ENCODE measurements around the gene MYO1G.

Gene MYO1G

GRCh38 chr7:44979481-44980392 lies 922 bp upstream of the MYO1G start:
- Histone ChIP-seq H3K9me3 (ENCODE audit: control insufficient read depth, insufficient read depth, low read length) (no peaks in the 10 kb centered on the region), H3K36me3 (ENCODE audit: insufficient read depth, low read length) (peaks cover 23% of the 10 kb centered on the region), H3K4me1 (ENCODE audit: insufficient read depth, low read length) (peaks cover 16% of the 10 kb centered on the region), H3K9ac (ENCODE audit: low read depth, low read length) (no peak overlapping the region)

GRCh38 chr7:44977959-44978335 lies 868 bp downstream of the MYO1G start:
- peaks cover 5% of the 10 kb centered on the region; the same call in 1 of the 2 replicates for H3K36me3 ChIP-seq (ENCODE audit: insufficient read depth, low read length)
- H3K9ac ChIP-seq (ENCODE audit: low read depth, low read length), result no peak overlapping the region

GRCh38 chr7:44977304-44977958 lies 1.4 kb downstream of the MYO1G start:
- peaks cover 14% of the 10 kb centered on the region; the same call in 1 of the 2 replicates for H3K4me1 ChIP-seq (ENCODE audit: insufficient read depth, low read length)
- 0 out of 2 replicates have a peak, but pooled peaks cover under 1% of the 10 kb centered on the region for H3K36me3 ChIP-seq (ENCODE audit: insufficient read depth, low read length)
- H3K9me3 ChIP-seq (ENCODE audit: control insufficient read depth, insufficient read depth, low read length), result no peaks in the 10 kb centered on the region
- H3K9ac ChIP-seq (ENCODE audit: low read depth, low read length), result no peak overlapping the region

More at GRCh38 chr7:44977959-44978335, 868 bp downstream of the MYO1G start:
- Histone ChIP-seq H3K4me1 (ENCODE audit: insufficient read depth, low read length) (peaks cover 14% of the 10 kb centered on the region; the same call in 1 of the 2 replicates), H3K9me3 (ENCODE audit: control insufficient read depth, insufficient read depth, low read length) (no peaks in the 10 kb centered on the region)

- no peaks in the 10 kb centered on the region for H3K36me3 ChIP-seq (ENCODE audit: insufficient read depth, low read length)
- H3K4me1 ChIP-seq (ENCODE audit: insufficient read depth, low read length), result peaks cover 14% of the 10 kb centered on the region; the same call in 1 of the 2 replicates
- no peaks in the 10 kb centered on the region for H3K9me3 ChIP-seq (ENCODE audit: control insufficient read depth, insufficient read depth, low read length)
- no peak overlapping the region for H3K9ac ChIP-seq (ENCODE audit: low read depth, low read length)
Measured at GRCh38 chr7:44976746-44977196, 2.0 kb downstream of the MYO1G start.

GRCh38 chr7:44976040-44976745 lies 2.6 kb downstream of the MYO1G start:
- Histone ChIP-seq H3K9ac (ENCODE audit: low read depth, low read length) (no peak overlapping the region), H3K4me1 (ENCODE audit: insufficient read depth, low read length) (peaks cover 14% of the 10 kb centered on the region; the same call in 1 of the 2 replicates), H3K36me3 (ENCODE audit: insufficient read depth, low read length) (no peaks in the 10 kb centered on the region), H3K9me3 (ENCODE audit: control insufficient read depth, insufficient read depth, low read length) (no peaks in the 10 kb centered on the region)

- no peaks in the 10 kb centered on the region for H3K9me3 ChIP-seq (ENCODE audit: control insufficient read depth, insufficient read depth, low read length)
- H3K36me3 ChIP-seq (ENCODE audit: insufficient read depth, low read length), result no peaks in the 10 kb centered on the region
- H3K9ac ChIP-seq (ENCODE audit: low read depth, low read length), result no peak overlapping the region
- H3K4me1 ChIP-seq (ENCODE audit: insufficient read depth, low read length), result peaks cover 10% of the 10 kb centered on the region; the same call in 1 of the 2 replicates
Measured at GRCh38 chr7:44975331-44976039, 3.3 kb downstream of the MYO1G start.

GRCh38 chr7:44974549-44974948 lies 4.3 kb downstream of the MYO1G start:
- no peaks in the 10 kb centered on the region for H3K9me3 ChIP-seq (ENCODE audit: control insufficient read depth, insufficient read depth, low read length)
- H3K4me1 ChIP-seq (ENCODE audit: insufficient read depth, low read length), result 0 out of 2 replicates have a peak, but pooled peaks cover 3% of the 10 kb centered on the region
- no peaks in the 10 kb centered on the region for H3K36me3 ChIP-seq (ENCODE audit: insufficient read depth, low read length)
- H3K9ac ChIP-seq (ENCODE audit: low read depth, low read length), result no peak overlapping the region

- no peaks in the 10 kb centered on the region for H3K4me1 ChIP-seq (ENCODE audit: insufficient read depth, low read length)
Measured at GRCh38 chr7:44973610-44974401, 5.0 kb downstream of the MYO1G start.

GRCh38 chr7:44972562-44972961 lies 6.3 kb downstream of the MYO1G start:
- H3K9ac ChIP-seq (ENCODE audit: low read depth, low read length), result no peak overlapping the region
- no peaks in the 10 kb centered on the region for H3K36me3 ChIP-seq (ENCODE audit: insufficient read depth, low read length)
- H3K9me3 ChIP-seq (ENCODE audit: control insufficient read depth, insufficient read depth, low read length), result no peaks in the 10 kb centered on the region
- H3K4me1 ChIP-seq (ENCODE audit: insufficient read depth, low read length), result no peaks in the 10 kb centered on the region

More at GRCh38 chr7:44973610-44974401, 5.0 kb downstream of the MYO1G start:
- H3K36me3 ChIP-seq (ENCODE audit: insufficient read depth, low read length), result no peaks in the 10 kb centered on the region
- H3K9me3 ChIP-seq (ENCODE audit: control insufficient read depth, insufficient read depth, low read length), result no peaks in the 10 kb centered on the region
- H3K9ac ChIP-seq (ENCODE audit: low read depth, low read length), result no peak overlapping the region

- Histone ChIP-seq H3K36me3 (ENCODE audit: insufficient read depth, low read length) (no peaks in the 10 kb centered on the region), H3K4me1 (ENCODE audit: insufficient read depth, low read length) (no peaks in the 10 kb centered on the region), H3K9me3 (ENCODE audit: control insufficient read depth, insufficient read depth, low read length) (no peaks in the 10 kb centered on the region), H3K9ac (ENCODE audit: low read depth, low read length) (no peak overlapping the region)
Measured at GRCh38 chr7:44971902-44972441, 6.8 kb downstream of the MYO1G start.

- Histone ChIP-seq H3K9ac (ENCODE audit: low read depth, low read length) (no peak overlapping the region), H3K9me3 (ENCODE audit: control insufficient read depth, insufficient read depth, low read length) (no peaks in the 10 kb centered on the region), H3K4me1 (ENCODE audit: insufficient read depth, low read length) (no peaks in the 10 kb centered on the region), H3K36me3 (ENCODE audit: insufficient read depth, low read length) (no peaks in the 10 kb centered on the region)
Measured at GRCh38 chr7:44971188-44971901, 7.5 kb downstream of the MYO1G start.

GRCh38 chr7:44970523-44971051 lies 8.2 kb downstream of the MYO1G start:
- Histone ChIP-seq H3K9ac (ENCODE audit: low read depth, low read length) (no peak overlapping the region), H3K9me3 (ENCODE audit: control insufficient read depth, insufficient read depth, low read length) (no peaks in the 10 kb centered on the region), H3K4me1 (ENCODE audit: insufficient read depth, low read length) (no peaks in the 10 kb centered on the region), H3K36me3 (ENCODE audit: insufficient read depth, low read length) (no peaks in the 10 kb centered on the region)
